ENCODE measurements around the gene CCDC116. TPM values are rescaled to one million over a fixed set of nuclear protein-coding genes. Genes with fewer than 3 reads are reported as not detected.
A peak's percentile ranks its signal among the peaks of the same experiment; 100 is the strongest.
"Not testable (repeated sequence)": the region's sequence is repeated elsewhere in the genome, so short reads cannot be mapped to it uniquely, and the experiment has no call there.

The CCDC116 gene
- total RNA-seq, result 0.89 TPM

DNA sequence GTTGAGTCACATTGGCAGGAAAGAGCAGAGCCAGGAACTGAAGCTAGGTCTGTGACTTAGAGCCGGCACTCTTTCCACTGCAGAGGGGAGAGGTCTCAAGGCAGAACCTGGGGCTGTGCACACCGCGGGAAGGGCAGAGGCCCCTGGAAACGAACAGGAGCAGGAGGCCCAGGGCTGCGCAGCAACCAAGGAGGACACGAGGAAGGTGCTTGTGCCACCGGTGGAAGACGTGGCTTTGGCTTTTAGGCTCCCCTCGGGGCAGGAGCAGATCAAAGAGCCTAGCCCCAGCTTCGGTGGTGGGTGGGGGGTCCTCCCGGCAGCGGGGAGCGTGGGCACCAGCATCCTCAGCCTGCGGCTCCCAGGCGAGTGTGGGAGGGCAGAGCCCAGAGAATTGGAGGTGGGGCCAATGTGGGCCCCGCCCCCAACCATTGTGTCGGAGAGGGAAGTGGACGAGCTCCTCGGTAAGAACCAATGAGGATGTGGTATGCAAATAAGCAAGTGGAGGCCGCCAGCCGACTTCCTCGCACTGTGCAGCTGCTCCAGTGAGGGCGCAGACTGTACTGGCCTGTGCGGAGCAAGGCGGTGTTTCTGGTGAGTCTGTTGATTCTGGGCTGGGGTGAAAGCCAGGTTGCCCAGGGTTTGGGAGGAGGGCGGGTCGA lies at the start of gene CCDC116:
Gene CCDC116 (plus strand): TSS at position 524 of the 659 bp plus-strand sequence. CDS start 422 bp downstream, outside the sequence.
- DNase-seq (ENCODE audit: low spot score), result no peak
- no peak for ATAC-seq
- intact Hi-C loops (cut with DNase I), result no loop called here

DNA sequence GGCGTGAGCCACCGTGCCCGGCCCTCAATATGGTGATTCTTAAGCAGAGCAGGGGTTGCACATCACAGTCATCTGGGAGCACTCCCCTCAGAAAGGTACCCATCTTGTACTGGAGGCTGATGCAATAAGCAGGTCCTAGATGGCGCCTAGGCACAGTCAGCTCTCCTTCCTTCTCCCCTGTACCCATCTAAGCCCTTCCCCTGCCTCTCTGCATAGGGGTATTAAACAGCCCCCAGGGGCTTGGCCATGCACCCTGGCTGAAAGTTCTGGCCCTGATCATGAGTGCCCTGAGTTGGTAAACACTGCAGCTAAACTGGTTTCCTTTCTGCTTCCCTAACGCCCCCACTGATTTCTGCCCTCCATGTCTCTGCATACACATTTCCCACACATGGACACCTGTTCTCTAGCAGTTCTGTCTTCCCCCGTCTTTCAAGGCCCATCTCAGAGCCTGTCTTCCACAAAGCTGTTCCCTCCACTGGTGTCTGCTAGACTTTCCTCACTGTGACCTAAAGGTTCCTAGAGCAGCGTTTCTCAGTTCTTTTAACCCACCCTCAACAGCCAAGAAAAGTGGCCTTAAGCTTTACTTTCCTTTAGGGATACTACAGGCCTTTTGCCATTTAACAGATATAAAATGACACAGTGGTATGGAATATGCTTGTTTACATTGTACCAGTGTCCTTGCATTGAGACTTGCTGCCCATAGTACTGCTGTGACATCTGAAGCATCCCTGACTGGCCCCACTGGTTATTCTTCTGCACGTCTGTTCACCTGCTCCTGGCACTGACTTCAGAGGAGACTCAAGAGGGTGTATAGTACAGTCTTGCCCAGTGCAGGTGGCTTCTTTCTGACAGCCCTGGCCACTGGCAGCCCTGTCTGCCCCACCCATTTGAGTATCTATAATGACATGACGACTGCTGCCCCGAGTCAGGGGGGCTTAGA lies 49.5 kb upstream of the CCDC116 start:
- intact Hi-C loops (cut with DNase I), result no loop called here
- DNase-seq (ENCODE audit: low spot score) (no peak), ATAC-seq (no peak)

- intact Hi-C loops (cut with DNase I), result no loop called here
- DNase-seq (ENCODE audit: low spot score), result no peak
Observed at GRCh38 chr22:21585389-21585788, 47.2 kb upstream of the CCDC116 start.

GRCh38 chr22:21587803-21588611 lies 44.6 kb upstream of the CCDC116 start:
- ATAC-seq, result peak; percentile 57
- intact Hi-C loops (cut with DNase I), result no loop called here
- DNase-seq (ENCODE audit: low spot score), result no peak

More at GRCh38 chr22:21585389-21585788, 47.2 kb upstream of the CCDC116 start:
- no peak for ATAC-seq

DNA sequence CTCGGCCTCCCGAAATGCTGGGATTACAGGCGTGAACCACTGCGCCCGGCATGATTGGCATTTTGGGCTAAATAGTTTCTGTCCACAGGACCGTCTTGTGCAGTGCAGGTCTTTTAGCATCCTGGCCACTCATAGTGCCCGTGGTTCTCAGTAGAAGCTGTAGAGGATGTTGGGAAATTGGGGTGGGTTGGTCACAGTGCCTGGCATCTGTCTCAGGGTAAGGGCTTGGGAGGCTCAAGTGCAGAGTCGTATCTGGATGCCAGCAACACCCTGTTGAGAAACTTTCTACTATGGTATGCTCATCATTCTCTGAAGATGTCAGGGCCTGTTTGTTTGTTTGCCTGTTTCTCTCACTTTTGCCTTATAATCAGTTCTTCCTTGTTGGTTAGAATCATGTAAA lies 43.2 kb upstream of the CCDC116 start:
- ATAC-seq (no peak), DNase-seq (ENCODE audit: low spot score) (no peak)
- intact Hi-C loops (cut with DNase I), result no loop called here

DNA sequence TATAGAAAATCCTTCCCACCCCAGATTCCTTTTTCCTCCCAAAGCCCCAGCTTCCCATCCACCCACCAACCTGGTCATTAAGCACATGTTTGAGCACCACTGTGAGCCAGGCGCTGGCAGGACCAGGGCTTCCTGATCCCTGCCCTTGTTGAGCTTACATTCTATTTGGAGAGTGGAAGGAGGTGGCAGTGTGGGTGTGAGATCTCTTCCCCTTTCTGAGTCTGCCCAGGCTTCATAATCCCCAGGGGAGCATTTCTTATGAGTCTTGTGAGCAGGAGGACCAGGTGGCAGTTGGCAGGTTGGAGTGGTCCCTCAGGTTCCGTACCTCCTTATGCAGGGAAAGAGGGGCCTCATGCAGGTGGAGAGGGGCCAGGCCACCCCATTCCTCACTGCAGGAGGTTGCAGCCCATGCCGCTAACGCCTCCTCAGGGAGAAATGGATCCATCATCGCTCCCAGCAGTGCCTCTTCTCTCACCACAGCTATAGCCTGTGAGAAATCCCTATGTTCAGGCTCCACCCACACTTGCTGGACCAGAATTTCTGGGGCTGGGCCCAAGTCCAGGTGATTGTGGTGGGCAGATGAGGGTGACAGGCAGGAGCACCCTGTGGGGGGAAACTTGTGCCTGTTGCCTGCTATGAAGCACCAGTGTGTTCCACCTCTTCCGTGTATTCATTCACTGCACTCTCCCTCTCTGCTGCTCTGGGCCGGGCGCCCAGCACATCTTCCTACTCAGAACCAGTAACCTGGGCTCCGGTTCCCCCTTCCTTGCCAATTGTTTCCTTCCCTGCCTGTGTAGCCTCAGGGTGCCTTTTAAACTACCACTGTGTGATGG lies 41.5 kb upstream of the CCDC116 start:
- DNase-seq (ENCODE audit: low spot score) (no peak), ATAC-seq (no peak)
- intact Hi-C loops (cut with DNase I), result no loop called here

GRCh38 chr22:21591695-21592094 lies 40.9 kb upstream of the CCDC116 start:
- DNase-seq (ENCODE audit: low spot score) (no peak), ATAC-seq (no peak)
- intact Hi-C loops (cut with DNase I), result no loop called here

GRCh38 chr22:21592422-21592821 lies 40.1 kb upstream of the CCDC116 start:
- ATAC-seq, result no peak

DNA sequence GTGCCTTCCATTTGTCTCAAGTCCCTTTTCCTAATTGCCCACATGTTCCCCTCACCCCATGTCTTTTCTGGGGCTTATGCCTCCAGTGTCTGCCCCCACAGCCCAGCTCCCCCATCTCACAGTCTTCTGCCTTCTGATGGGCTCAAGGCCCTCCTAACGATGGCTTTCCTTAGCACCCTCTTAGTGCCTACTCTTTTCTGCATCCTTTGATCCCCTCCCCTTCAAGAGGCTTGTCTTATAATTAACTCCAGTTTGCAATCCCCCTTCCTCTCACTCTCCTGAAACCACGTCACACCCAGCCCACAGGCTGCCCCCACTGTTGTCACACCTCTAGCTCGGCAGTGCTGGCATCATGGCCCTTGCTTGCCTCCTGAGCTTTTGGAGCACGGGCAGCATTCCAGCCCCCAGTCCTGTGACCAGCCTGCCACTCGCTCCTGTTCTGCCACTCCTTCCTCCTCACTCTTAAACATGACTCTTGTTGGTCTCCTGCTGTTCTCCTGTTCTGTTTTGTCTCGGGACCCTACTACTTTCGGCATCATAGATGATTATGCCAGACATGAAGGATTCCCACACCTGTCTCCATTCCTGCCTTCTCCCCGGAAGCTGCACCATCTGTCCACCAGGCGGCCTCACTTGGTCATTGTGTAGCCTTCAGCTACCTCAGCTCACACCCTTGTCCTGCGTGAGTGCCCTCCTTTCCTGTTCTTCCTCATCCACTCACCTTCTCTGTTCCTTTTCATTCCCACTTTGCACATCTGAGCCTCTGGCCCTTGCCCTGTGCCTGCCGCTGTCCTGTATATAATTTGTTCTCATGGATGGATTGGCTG lies 38.9 kb upstream of the CCDC116 start:
- intact Hi-C loops (cut with DNase I), result no loop called here
- DNase-seq (ENCODE audit: low spot score), result no peak
- ATAC-seq, result no peak

More at GRCh38 chr22:21592422-21592821, 40.1 kb upstream of the CCDC116 start:
- intact Hi-C loops (cut with DNase I), result no loop called here
- DNase-seq (ENCODE audit: low spot score), result no peak

- no peak for ATAC-seq
- intact Hi-C loops (cut with DNase I), result no loop called here
- DNase-seq (ENCODE audit: low spot score), result no peak
Observed at GRCh38 chr22:21594865-21595452, 37.6 kb upstream of the CCDC116 start.

DNA sequence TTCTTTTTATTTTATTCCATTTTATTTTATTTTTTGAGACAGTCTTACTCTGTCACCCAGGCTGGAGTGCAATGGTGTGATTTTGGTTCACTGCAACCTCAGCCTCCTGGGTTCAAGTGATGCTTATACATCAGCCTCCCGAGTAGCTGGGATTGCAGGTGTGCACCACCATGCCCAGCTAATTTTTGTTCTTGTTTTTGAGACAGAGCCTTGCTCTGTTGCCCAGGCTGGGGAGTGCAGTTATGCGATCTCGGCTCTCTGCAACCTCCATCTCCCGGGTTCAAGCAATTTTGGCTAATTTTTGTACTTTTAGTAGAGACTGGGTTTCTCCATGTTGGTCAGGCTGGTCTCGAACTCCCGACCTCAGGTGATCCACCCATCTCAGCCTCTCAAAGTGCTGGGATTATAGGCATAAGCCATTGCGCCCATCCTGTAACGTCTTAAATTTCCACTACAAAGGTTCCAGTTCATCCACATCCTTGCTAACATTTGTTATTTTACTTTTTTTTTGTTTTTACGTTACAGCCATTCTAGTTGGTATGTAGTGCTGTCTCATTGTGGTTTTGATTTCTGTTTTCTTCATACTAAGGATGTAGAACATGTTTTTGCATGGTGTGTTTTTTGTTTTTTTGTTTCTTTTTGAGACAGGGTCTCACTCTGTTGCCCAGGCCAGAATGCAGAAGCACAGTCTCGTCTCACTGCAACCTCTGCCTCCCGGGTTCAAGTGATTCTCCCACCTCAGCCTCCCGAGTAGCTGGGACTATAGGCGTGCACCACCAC lies 36.0 kb upstream of the CCDC116 start:
- ATAC-seq; intact Hi-C loops (cut with DNase I); DNase-seq (ENCODE audit: low spot score): not testable (repeated sequence)

GRCh38 chr22:21598302-21598701 lies 34.3 kb upstream of the CCDC116 start:
- intact Hi-C loops (cut with DNase I), result no loop called here
- DNase-seq (ENCODE audit: low spot score), result no peak
- ATAC-seq, result no peak

GRCh38 chr22:21599053-21599893 lies 33.3 kb upstream of the CCDC116 start:
- intact Hi-C loops (cut with DNase I), result no loop called here
- no peak for DNase-seq (ENCODE audit: low spot score)
- ATAC-seq, result no peak

- intact Hi-C loops (cut with DNase I), result no loop called here
- ATAC-seq (no peak), DNase-seq (ENCODE audit: low spot score) (no peak)
Observed at GRCh38 chr22:21602579-21602978, 30.0 kb upstream of the CCDC116 start.

GRCh38 chr22:21603973-21604372 lies 28.6 kb upstream of the CCDC116 start:
- ATAC-seq, result no peak
- no peak for DNase-seq (ENCODE audit: low spot score)
- intact Hi-C loops (cut with DNase I), result no loop called here

Data from sciatic nerve (tissue), 2 donors.